NCI-H2107 (cell line): Measurements from ENCODE around the gene CORO1C.
A peak's percentile ranks its signal among the peaks of the same experiment; 100 is the strongest.
"Not testable (repeated sequence)": the region's sequence is repeated elsewhere in the genome, so short reads cannot be mapped to it uniquely, and the experiment has no call there.

Experiments used
- DNase-seq: peaks from one replicate; lab custom pipeline; 2025; lab: John Stamatoyannopoulos, UW

The CORO1C gene

GRCh38 chr12:108731105-108731865 lies at the start of gene CORO1C:
Gene CORO1C (minus strand): TSS chr12:108731518. CDS start chr12:108701318, 30,200 bp downstream.
- DNase-seq: peak; percentile 98

DNA sequence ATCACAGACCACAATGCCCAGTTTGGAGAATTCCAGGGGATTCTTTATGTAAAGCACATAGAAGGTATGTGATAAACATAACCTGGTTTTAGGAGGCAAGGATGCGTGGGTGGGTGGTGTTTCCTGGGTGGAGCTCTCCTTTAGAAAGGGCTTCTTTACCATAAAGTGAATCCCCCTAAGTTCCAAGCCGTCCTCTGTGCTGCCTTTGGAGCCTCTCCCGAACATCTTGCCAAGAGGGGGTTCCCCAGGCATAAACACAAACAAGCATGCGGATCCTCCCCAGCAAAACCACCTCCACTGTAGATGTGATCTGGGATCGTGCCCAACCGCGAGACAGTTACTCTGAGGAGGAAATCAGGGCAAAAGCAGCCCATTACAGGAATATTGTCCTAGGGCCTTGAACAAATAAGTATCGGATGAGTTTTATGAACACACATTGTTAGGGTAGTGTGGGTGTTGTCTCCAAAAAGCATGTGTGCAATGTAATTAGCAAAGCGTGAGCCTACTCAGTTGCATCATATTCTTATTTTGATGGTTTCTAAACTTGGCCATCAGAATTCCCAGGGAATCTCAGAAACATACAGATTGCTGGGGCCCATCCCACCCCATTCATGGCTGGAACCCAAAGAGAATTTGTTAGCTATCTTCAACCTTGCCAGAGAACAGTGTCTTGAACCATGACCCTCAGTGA lies 48.8 kb upstream of the CORO1C start:
- DNase-seq: no peak

DNA sequence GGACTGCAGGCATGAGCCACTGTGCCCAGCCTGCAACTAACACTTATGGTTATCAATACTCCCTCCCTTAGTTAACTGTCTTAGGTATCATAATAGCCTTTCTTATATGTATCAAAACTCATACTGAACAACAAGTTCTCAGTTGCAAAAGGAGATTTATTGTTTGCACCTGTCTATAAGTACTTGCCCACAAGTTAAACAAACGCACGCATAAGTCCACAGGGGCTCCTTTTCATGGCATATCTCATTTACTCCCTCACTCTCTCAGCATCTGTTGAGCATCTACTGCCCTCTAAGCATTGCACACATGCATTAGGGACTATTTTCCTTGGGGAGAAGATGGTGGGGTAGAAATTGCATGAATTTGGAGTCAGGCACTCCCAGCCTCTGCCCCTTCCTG lies 46.7 kb upstream of the CORO1C start:
- DNase-seq: no peak

DNA sequence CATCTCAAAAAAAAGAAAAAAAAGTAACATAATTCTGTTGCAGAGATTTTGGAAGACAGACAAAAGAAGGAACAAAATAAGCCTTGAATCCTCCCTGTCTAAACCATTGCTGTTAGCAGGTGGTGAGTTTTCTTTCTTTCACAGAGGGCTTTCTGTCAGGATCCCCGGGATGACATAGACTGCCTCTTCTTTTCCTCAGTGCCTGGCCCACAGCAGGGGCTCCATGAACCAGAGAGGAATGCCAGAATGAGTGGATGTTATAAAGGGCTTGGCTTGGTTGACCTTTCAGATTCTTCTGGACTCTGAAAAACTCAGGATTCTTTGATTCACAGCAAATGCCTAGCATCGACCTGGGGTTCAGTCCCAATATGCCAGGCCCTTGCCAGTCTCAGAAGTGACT lies 45.8 kb upstream of the CORO1C start:
- no peak for DNase-seq

DNA sequence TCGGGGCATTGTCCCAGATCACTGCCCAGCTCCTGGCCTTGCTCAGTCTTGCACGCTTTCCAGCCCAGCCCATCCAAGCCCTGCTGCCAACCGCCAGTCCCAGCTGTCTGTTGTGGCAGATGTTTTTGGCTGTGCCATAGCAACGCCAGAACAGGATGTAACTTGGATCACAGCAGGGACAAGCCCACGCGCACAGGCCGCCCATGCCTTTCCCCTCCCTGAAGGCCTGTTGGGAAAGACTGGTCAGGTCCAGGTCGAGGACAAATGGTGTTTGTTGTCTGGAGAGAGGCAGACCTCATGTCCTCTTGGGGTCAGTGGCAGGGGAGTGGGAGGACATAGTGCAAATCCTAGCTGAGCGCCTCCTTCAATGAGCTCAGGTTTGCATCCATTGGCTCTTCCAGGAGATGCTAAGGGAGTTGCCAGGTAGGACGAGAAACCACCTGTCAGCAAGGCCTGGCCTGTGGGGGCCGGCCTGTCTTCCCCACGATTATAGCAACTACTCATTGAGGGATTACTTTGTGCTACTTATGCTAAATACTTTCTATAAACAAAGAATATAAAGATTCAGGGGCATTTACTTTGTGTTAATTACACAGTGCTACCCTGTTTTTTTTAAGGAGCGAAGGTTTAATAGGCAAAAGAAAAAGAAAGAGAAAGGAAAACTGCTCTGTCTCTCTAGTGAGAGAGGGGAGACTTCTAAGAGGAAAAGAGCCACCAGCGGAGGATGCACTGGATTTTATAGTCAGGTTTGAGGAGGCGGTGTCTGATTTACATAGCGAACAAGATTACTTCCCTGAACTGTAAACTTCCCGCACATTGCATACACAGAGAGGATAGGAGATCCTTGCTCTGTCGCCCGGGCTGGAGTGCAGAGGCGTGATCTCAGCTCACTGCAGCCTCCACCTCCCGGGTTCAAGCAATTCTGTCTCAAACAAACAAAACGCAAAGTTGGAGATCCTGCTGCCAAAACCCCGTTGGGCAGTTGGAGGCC lies 42.8 kb upstream of the CORO1C start:
- DNase-seq: peak; percentile 78

DNA sequence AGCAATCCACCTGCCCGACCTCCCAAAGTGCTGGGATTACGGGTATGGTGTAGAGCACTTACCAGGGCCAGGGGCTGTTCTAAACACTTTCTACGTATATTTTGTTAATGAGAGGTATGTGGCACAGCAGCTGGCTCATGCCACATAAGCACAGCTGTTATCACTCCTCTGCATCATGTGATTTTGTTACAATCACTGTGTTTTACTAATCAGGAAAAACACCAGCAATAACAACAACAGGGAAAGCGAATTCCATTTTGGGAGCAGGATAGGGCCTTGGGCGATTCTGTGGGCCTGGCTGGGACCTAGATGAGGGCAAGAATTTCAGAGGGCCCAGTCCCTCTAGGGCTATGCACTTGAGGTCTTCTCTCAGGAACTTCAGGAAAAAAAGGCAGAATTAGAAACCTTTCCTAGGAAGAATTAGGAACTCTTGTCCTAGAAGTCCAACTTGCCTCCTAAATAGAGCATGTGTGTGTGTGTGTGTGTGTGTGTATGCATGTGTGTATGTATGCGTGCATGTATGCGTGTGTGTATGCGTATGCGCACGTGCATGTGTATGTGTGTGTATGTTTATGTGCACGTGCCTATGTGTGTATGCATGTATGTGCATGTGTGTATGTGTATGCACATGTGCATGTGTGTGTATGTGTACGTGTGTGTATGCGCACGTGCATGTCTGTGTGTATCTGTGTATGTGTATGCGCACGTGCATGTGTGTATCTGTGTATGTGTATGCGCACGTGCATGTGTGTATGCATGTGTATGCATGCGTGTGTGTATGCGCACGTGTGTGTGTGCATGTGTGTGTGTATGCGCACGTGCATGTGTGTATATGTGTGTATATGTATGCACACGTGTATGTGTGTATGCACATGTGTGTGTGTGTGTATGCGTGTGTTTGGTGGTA lies 41.8 kb upstream of the CORO1C start:
- DNase-seq: no peak

GRCh38 chr12:108772247-108772646 lies 40.9 kb upstream of the CORO1C start:
- DNase-seq: peak; percentile 28

GRCh38 chr12:108771835-108772234 lies 40.5 kb upstream of the CORO1C start:
- not testable (repeated sequence) for DNase-seq

- no peak for DNase-seq
Observed at GRCh38 chr12:108770963-108771362, 39.6 kb upstream of the CORO1C start.

GRCh38 chr12:108770269-108770829 lies 39.0 kb upstream of the CORO1C start:
- no peak for DNase-seq

GRCh38 chr12:108768591-108769500 lies 37.5 kb upstream of the CORO1C start:
- peak; percentile 39 for DNase-seq

DNA sequence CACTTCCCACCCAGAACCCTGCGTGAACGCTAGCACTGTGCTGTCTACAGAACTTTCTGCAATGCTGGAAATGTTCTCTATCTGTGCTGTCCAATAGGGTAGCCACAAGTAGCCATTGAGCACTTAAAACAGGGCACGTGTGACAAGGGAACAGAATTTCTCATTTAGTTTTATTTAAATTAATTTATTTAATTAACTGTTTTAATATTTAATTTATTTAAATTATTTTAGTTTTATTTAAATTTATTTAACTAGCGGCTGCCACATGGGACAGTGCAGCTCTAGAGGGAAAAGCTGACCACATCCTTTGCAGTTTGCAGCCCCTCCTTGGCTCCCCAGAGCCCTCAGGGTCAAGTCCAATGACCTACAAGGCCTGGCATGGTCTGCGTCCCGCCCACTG lies 35.0 kb upstream of the CORO1C start:
- no peak for DNase-seq

- DNase-seq: no peak
Observed at GRCh38 chr12:108765289-108765764, 34.0 kb upstream of the CORO1C start.

DNA sequence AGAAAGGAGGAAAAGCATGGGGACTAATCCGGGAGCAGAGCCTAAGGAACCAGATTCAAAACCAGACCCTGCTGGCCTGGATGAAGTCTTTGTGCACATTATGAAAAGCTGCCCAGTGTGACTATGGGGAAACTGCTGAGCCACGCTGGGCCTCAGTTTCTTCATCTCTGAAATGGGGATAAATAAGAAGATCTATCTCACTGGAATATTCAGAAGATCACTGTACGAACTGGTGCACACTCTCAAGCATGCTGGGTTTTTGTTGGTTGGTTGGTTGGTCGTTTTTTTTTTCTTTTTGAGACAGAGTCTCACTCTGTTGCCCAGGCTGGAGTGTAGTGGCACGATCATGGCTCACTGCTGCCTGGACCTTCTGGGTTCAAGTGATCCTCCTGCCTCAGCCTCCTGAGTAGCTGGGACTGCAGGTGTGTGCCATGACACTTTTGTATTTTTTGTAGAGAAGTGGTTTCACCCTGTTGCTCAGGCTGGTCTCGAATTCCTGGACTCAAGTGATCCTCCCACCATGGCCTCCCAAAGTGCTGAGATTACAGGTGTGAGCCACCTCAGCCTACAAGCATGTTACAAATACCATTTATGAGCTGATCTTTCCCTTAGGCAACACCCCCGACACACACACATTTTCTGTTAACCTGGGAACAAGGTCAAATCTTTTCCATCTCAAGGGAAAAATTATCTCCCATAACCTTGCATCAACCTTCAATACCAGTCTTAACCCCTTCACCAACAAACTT lies 33.4 kb upstream of the CORO1C start:
- no peak for DNase-seq

GRCh38 chr12:108761226-108761625 lies 29.9 kb upstream of the CORO1C start:
- no peak for DNase-seq

DNA sequence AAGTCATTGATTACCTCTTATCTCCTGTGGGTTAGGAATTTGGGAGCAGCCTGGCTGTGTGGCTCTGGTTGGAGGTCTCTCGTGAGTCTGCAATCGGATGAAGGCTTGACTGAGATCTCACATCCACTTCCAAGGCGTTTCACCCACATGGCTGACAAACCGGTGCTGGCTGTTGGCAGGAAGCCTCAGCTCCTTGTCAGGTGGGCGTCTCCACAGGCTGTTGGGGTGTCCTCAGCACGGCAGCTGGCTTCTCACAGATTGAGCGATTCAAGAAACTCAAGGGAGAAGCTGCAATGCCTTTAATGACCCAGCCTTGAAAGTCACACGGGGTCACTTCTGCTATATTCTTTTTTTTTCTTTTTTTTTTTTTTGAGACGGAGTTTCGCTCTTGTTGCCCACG lies 28.6 kb upstream of the CORO1C start:
- no peak for DNase-seq

DNA sequence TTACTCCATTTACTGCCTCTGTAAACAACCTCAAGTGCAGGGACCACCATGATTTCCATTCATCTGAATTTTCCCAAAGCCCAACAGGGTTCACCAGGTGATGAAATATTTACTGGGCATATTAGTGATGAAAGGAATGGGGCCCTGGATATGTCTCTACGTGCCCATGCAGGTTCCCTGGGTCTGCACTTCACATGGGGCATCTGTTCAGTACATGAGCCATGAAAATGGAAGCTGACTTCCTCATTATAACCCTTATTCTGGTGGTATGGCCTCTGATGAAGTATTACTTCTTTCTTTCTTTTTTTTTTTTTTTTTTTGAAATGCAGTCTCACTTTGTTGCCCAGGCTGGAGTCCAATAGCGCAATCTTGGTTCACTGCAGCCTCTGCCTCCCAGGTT lies 26.5 kb upstream of the CORO1C start:
- DNase-seq: no peak

DNA sequence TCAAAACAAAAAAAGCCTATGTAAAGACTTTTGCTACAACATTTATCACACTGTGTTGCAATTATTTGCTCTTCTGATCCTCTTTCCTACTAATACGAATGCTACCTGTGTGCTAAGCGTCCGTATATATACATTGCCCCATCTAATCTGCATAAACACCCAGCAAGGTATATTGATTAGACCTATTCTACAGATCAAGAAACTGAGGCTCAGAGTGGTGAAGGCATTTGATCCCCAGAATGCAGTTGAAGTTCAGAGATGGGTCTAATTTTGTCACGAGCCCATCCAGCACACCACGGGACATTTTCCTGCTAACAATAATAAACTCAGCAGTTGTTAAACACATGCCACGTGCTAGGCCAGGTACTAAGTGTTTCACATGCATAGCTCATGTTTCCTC lies 25.1 kb upstream of the CORO1C start:
- DNase-seq: no peak

- no peak for DNase-seq
Observed at GRCh38 chr12:108755481-108755880, 24.2 kb upstream of the CORO1C start.
